Nephron (organoid): ENCODE measurements around the gene VEGFA.
A peak's percentile ranks its signal among the peaks of the same experiment; 100 is the strongest.

Source experiments
- H3K27ac Mint-ChIP-seq, 3 experiments: 2 replicates each; pipeline ENCODE4 v1.8.0; 2020; ENCODE audit warnings: mixed read lengths in 3 of 3, mild to moderate bottlenecking in 2 of 3, moderate library complexity in 1 of 3
- H3K27me3 Mint-ChIP-seq: 2 replicates; pipeline ENCODE4 v1.8.0; 2021; ENCODE audit warnings: low read depth, mild to moderate bottlenecking, moderate library complexity, mixed read lengths
- H3K36me3 Mint-ChIP-seq: 2 replicates; pipeline ENCODE4 v1.8.0; 2020; ENCODE audit warnings: low read depth, mixed read lengths
- H3K4me1 Mint-ChIP-seq: 2 replicates; pipeline ENCODE4 v1.8.0; 2020; ENCODE audit warnings: mixed read lengths
- H3K4me3 Mint-ChIP-seq, 3 experiments: 2 replicates each; pipeline ENCODE4 v1.8.0; 2020; ENCODE audit warnings: mild to moderate bottlenecking in 3 of 3, mixed read lengths in 3 of 3, moderate library complexity in 2 of 3
- H3K9me3 Mint-ChIP-seq: 2 replicates; pipeline ENCODE4 v1.8.0; 2020; ENCODE audit warnings: mixed read lengths
- CTCF ChIP-seq, 3 experiments: fragments of 200-600 bp; sonication (generic); IDR thresholded peaks; one replicate each; pipeline ENCODE4 v1.5.0; 2021; ENCODE audit warnings: antibody characterized with exemption in 3 of 3; ENCODE audit not compliant: unreplicated experiment in 3 of 3

VEGFA gene

GRCh38 chr6:43743682-43744381 lies 26.2 kb upstream of the VEGFA start:
- H3K36me3 Mint-ChIP-seq = no peaks in the 10 kb centered on the region
- no peaks in the 10 kb centered on the region for H3K9me3 Mint-ChIP-seq
- H3K27me3 Mint-ChIP-seq = no peaks in the 10 kb centered on the region
- H3K4me3 Mint-ChIP-seq = peak overlapping the region; percentile 7 to 52 (median 50)
- TF ChIP-seq CTCF (IDR thresholded peaks at IDR 0.05; ENCODE audit: unreplicated experiment in 3 of 3) = no peak
- H3K4me1 Mint-ChIP-seq = peaks cover 90% of the 10 kb centered on the region
- H3K27ac Mint-ChIP-seq = peak overlapping the region; percentile 90 to 99 (median 96)

GRCh38 chr6:43744491-43744890 lies 25.5 kb upstream of the VEGFA start:
- H3K36me3 Mint-ChIP-seq = no peaks in the 10 kb centered on the region
- H3K9me3 Mint-ChIP-seq = no peaks in the 10 kb centered on the region
- no peaks in the 10 kb centered on the region for H3K27me3 Mint-ChIP-seq
- TF ChIP-seq CTCF (IDR thresholded peaks at IDR 0.05; ENCODE audit: unreplicated experiment in 3 of 3) = no peak
- peak overlapping the region; percentile 90 to 99 (median 96) for H3K27ac Mint-ChIP-seq
- H3K4me3 Mint-ChIP-seq = peak overlapping the region in 2 of 3 experiments; percentile 50 to 52
- H3K4me1 Mint-ChIP-seq = peaks cover 87% of the 10 kb centered on the region

GRCh38 chr6:43744931-43745727 lies 24.9 kb upstream of the VEGFA start:
- no peak for TF ChIP-seq CTCF (IDR thresholded peaks at IDR 0.05; ENCODE audit: unreplicated experiment in 3 of 3)
- Mint-ChIP-seq H3K27ac (peak overlapping the region; percentile 90 to 99 (median 96)), H3K36me3 (no peaks in the 10 kb centered on the region), H3K4me1 (peaks cover 83% of the 10 kb centered on the region), H3K27me3 (no peaks in the 10 kb centered on the region), H3K9me3 (no peaks in the 10 kb centered on the region), H3K4me3 (peak overlapping the region in 2 of 3 experiments; percentile 50 to 52)

GRCh38 chr6:43746071-43746470 lies 23.9 kb upstream of the VEGFA start:
- no peaks in the 10 kb centered on the region for H3K9me3 Mint-ChIP-seq
- H3K36me3 Mint-ChIP-seq = no peaks in the 10 kb centered on the region
- H3K4me3 Mint-ChIP-seq = peak overlapping the region; percentile 19 to 57 (median 51)
- H3K4me1 Mint-ChIP-seq = peaks cover 74% of the 10 kb centered on the region
- peak overlapping the region; percentile 90 to 99 (median 96) for H3K27ac Mint-ChIP-seq
- no peaks in the 10 kb centered on the region for H3K27me3 Mint-ChIP-seq
- TF ChIP-seq CTCF (IDR thresholded peaks at IDR 0.05; ENCODE audit: unreplicated experiment in 3 of 3) = no peak

GRCh38 chr6:43746613-43747102 lies 23.4 kb upstream of the VEGFA start:
- TF ChIP-seq CTCF (IDR thresholded peaks at IDR 0.05; ENCODE audit: unreplicated experiment in 3 of 3) = no peak
- H3K36me3 Mint-ChIP-seq = no peaks in the 10 kb centered on the region
- peak overlapping the region; percentile 19 to 57 (median 51) for H3K4me3 Mint-ChIP-seq
- H3K9me3 Mint-ChIP-seq = no peaks in the 10 kb centered on the region
- no peaks in the 10 kb centered on the region for H3K27me3 Mint-ChIP-seq
- peak overlapping the region; percentile 90 to 99 (median 96) for H3K27ac Mint-ChIP-seq
- peaks cover 68% of the 10 kb centered on the region for H3K4me1 Mint-ChIP-seq
